Measurements from ENCODE around the gene KLF16.

The KLF16 gene

DNA sequence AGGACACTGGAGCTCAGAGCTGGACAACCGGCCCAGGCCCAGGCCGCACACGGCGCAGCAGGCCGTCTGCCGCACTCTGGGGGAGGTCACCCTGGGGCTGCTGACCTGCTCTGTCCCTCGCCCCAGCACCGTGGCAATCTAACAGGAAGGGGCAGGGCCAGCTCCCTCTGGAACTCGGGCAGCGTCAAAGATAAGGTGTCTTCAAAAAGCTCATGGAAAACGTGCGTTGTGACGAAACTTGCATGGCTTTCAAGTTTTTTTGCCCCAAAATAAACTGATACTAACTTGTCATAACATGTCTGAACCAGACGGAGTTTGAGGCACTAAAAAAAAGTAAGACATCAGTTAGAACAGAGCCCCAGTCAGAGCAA, 39.1 kb downstream of the KLF16 start:
- in situ Hi-C loops (cut with MboI; ENCODE audit: low sequenced_read_pairs) = loop anchor here (25.0 kb wide), 1 partner anchor 287 kb away; no protein-coding TSS in a partner anchor

DNA sequence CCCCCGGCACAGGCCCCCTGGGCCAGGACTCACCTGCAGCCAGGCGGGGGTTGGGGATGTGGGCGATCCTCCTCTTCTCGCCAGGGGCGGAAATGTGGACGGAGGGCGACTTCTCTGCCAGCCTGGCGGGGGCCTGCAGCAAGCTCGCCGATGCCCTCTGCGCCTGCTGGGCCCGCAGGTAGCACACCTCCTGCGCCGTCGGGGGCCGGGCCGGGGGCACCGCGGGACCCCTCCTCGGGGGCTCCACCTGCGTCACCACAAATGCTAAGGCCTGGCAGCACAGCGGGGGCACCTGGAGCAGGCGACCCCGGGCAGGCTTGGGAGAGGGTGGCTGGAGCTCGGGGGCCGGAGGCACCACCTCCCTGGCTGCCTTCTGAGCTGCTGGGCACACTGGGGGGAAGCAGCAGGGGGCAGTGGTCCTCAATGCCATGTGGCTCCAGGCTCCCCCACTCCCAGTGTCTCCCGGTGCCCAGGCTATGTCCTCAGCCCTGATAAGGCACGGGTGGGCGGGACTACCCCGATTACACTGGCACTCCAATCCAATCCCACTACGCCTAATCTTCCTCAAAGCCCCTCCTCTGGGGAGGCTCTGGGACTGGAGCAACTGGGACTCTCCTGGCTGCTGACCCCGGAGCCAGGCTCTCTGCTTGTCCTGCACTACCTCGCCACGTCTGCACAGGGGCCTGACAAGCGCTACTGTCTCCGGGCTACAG, 39.7 kb downstream of the KLF16 start:
- in situ Hi-C loops (cut with MboI; ENCODE audit: low sequenced_read_pairs) = loop anchor here (25.0 kb wide), 1 partner anchor 286 kb away; no protein-coding TSS in a partner anchor

- in situ Hi-C loops (cut with MboI; ENCODE audit: low sequenced_read_pairs) = loop anchor here (25.0 kb wide), 1 partner anchor 286 kb away; no protein-coding TSS in a partner anchor
Measured at GRCh38 chr19:1823020-1823419, 40.4 kb downstream of the KLF16 start.

DNA sequence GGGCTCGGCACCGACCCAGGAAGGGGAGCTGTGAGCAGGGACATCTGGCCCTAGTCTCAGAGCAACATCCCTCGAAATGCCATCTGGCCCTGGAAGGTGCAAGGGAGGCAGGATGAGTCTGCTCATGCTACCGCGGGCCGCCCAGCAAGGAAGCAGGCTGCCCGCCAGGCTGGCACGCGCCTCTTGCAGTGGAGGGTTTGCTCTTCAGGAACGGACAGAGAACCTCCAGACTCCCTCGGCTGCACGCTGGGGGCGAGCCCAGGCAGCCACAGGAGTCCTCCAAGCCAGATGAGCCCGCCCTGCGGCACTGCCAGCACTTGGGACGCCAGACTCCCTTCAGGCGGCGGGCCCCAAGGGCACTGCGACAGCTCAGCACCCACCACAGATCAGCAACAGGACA, 41.2 kb downstream of the KLF16 start:
- in situ Hi-C loops (cut with MboI; ENCODE audit: low sequenced_read_pairs) = loop anchor here (25.0 kb wide), 1 partner anchor 285 kb away; no protein-coding TSS in a partner anchor

DNA sequence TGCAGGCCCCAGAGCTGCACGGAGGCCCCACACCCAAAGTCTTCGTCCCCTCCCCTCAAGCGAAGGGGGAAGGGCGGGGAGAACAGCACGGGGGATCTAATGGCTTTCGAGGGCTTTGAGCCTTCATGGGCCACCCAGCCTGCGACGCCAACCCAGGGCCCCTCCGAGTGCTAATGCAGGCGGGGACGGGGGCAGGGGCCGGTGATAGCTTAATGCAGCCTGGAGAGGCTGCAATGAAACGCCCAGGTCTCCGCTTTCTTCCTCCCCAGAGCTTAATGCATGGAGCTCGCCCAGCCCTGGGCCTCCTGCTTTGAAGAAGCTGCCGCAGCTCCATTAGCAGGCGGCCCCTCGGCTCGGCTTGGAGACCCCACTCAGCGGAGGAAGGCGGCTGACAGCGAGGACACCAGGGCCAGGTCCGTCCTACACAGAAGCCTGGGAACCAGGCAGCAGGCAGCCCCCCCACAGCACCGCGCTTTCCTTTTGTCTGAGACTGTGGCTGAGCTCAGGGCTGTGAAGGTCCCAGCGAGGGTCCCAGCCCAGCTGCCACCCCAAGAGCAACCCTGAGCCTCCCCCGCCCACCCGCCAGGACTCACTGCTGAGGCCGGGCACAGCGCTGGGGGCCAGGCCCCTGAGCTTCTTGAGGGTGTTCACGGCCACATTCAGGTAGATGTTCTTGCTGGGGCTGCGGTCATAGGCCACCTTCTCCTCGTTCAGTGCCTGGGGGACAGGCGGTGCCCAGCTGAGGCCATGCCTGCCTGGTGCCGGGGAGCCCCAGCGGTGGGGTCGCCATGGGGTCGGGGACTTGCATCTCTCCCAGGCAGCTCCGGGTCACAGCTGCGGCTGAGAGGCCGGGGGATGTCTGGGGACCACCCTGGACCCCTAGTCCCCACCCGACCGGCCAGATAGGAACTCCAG, 43.8 kb downstream of the KLF16 start:
- in situ Hi-C loops (cut with MboI; ENCODE audit: low sequenced_read_pairs) = loop anchor here (25.0 kb wide), 1 partner anchor 282 kb away; no protein-coding TSS in a partner anchor

DNA sequence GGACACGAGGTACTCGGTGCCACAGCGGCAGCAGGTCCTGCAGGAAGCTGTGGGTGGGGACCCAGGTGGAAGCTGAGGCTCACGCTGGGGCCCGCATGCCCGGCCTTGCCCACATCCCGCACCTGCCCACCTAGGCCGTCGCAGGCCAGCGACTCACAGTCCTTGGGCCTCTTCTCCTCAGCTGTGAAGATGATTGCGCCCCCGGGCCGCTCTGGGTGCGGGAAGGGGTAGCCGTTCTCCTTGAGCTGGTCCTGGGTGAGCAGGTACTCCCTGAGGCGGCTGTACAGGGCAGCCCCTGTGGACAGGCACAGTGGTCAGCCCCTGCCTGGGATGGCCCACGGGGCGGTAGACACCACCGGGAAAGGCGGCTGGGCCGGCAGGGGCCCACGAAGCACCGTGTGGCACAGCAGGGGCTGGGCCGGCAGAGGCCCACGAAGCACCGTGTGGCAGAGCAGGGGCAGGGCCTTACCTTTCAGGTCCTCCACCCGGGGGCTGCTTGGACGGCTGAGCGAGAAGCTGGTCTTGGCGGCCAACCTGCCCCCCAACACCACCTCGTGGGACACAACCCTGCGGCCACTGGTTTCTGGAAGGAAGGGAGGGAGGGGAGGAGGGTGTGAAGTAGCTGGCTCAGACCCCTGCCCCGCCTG, 44.7 kb downstream of the KLF16 start:
- in situ Hi-C loops (cut with MboI; ENCODE audit: low sequenced_read_pairs) = loop anchor here (25.0 kb wide), 1 partner anchor 281 kb away; no protein-coding TSS in a partner anchor

- in situ Hi-C loops (cut with MboI; ENCODE audit: low sequenced_read_pairs) = loop anchor here (25.0 kb wide), 1 partner anchor 280 kb away; no protein-coding TSS in a partner anchor
Measured at GRCh38 chr19:1817553-1818179, 45.7 kb downstream of the KLF16 start.

GRCh38 chr19:1816530-1817298, 46.7 kb downstream of the KLF16 start:
- in situ Hi-C loops (cut with MboI; ENCODE audit: low sequenced_read_pairs) = loop anchor here (25.0 kb wide), 1 partner anchor 279 kb away; no protein-coding TSS in a partner anchor

- in situ Hi-C loops (cut with MboI; ENCODE audit: low sequenced_read_pairs) = loop anchor here (25.0 kb wide), 1 partner anchor 279 kb away; no protein-coding TSS in a partner anchor
Measured at GRCh38 chr19:1815605-1816529, 47.5 kb downstream of the KLF16 start.

DNA sequence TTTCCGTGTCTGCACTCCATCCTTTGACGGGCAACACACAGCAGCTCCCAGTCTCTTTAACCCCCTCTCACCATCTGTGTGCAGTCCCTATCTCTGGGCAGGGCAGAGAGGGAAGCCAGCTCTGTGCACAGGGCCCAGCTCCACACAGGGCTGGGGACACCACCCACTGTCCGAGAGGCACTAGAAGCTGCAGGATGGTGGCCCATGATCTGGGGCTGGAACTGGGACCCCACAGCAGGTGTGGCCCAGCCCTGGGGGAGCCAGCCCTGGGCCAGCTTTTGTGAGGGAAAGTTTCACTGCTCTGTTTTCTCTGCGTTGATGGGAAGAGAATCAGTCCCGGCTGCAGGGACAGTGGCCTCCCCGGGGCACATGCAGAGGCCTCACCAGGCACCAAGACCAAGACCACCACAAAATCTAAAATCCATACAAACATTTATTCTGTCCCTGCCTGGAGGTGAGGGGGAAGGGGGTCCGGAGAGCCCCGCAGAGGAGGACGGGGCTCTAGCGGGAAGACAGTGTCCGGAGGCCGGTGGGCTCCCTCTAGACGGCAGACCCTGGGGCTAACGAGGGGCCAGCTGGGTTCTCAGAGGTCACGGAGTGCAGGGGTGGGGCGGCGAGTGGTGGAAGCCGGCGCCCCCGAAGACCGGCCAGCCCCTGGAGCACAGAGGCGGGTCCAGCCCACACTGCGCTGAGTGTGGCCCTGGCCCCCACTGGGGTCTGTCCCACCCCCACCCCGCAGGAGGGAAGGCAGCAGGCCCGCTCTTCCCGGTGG, 48.4 kb downstream of the KLF16 start:
- in situ Hi-C loops (cut with MboI; ENCODE audit: low sequenced_read_pairs) = loop anchor here (25.0 kb wide), 1 partner anchor 278 kb away; no protein-coding TSS in a partner anchor

- in situ Hi-C loops (cut with MboI; ENCODE audit: low sequenced_read_pairs) = loop anchor here (25.0 kb wide), 1 partner anchor 277 kb away; no protein-coding TSS in a partner anchor
Measured at GRCh38 chr19:1814391-1814790, 49.0 kb downstream of the KLF16 start.

- in situ Hi-C loops (cut with MboI; ENCODE audit: low sequenced_read_pairs) = loop anchor here (25.0 kb wide), 1 partner anchor 276 kb away; no protein-coding TSS in a partner anchor
Measured at GRCh38 chr19:1813192-1814182, 49.9 kb downstream of the KLF16 start.

GRCh38 chr19:1812426-1813191, 50.8 kb downstream of the KLF16 start:
- in situ Hi-C loops (cut with MboI; ENCODE audit: low sequenced_read_pairs) = loop anchor here (25.0 kb wide), 1 partner anchor 275 kb away; no protein-coding TSS in a partner anchor

DNA sequence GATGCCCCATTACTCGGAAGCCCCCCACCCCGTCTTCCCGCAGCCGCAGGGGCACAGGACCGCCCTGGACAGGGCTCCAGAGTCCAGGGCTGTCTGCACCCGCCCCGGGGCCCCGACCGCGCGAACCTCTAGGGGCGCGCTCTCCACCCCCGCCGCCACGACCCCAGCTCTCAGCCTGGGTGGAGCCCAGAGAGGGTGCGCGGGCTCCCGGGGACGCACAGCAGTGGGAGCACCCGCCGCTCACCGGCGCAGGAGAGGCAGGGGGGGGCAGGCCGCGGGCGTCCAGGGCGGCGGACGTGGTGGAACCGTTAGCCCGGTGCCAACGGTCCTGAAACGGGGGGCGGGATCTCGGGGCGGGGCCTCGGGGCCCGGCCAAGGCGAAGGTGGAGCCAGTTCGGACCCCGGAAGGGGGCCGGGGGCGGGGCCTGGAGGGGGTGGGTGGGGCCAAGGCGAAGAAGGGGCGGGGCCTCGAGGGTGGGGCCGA, 51.4 kb downstream of the KLF16 start, which contains the start of gene ATP8B3:
Gene ATP8B3, minus strand, starts transcription at position 335 of the 484 bp plus-strand sequence. CDS start 540 bp downstream, outside the sequence.
- in situ Hi-C loops (cut with MboI; ENCODE audit: low sequenced_read_pairs) = loop anchor here (25.0 kb wide), 1 partner anchor 275 kb away; no protein-coding TSS in a partner anchor

DNA sequence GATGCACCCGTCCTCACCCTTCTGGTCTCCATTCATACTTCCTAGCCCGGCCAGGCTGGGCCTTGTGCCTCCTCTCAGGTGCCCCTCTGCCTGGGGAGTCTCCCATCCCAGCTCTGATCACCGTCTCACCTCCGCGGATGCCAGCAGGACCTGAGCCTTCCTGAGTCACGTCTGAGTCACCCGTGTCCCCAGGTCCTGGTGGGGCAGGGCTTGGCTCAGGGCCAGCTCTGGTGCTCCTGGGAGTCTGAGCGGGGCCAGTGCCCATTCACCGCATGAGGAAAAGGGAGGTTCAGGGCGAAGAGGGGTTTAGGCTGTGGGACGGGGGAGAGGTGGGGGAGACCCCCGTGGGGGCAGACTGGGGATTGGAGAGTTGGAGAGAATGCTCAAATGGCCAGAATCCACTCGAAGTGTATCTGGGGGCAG, 51.9 kb downstream of the KLF16 start:
- in situ Hi-C loops (cut with MboI; ENCODE audit: low sequenced_read_pairs) = loop anchor here (25.0 kb wide), 1 partner anchor 274 kb away; no protein-coding TSS in a partner anchor
